K562 (cell line): Measurements from ENCODE around the gene ABCA3. TPM values are rescaled to one million over a fixed set of nuclear protein-coding genes. Genes with fewer than 3 reads are reported as not detected.

Source experiments
- ATAC-seq: fragments of 200-7000 bp; cut with Tn5 transposase; 3 replicates; pipeline ENCODE4 v1.9.1; 2020; ENCODE audit warnings: moderate library complexity
- BruUV-seq: library from RNA; stranded (reverse); fragments of 400-500 nt; replicated peaks from 2 replicates; lab custom pipeline; 2021; lab: Mats Ljungman, UMichigan
- CTCF ChIA-PET: fragments of 300-600 bp; formaldehyde crosslinking; extraction: SDS; loops from one replicate; lab custom pipeline; 2021; ENCODE audit warnings: low intra/inter-chr PET ratio; lab: Yijun Ruan, JAX
- POLR2A ChIA-PET: fragments of 300-600, 350-650 bp; sonication (Branson Sonifier 250); formaldehyde crosslinking; extraction: SDS; loops from one replicate; lab custom pipeline; 2021; ENCODE audit warnings: antibody characterized with exemption, inconsistent platforms; lab: Yijun Ruan, JAX
- DNase-seq, 4 experiments: peaks; one replicate each; pipeline versions ENCODE4 v3.0.0 to v3.0.0-alpha.2; 2011 to 2018; ENCODE audit warnings: low spot score in 3 of 4, mixed read lengths in 3 of 4; ENCODE audit errors: extremely low read depth in 1 of 4
- FAIRE-seq: peaks from 2 replicates; lab custom pipeline; 2011; peaks lifted over from hg19 to GRCh38; lab: Jason Lieb, UNC
- H2AFZ ChIP-seq: 2 replicates; pipeline ENCODE4 v1.6.0; 2011; ENCODE audit warnings: low read depth, low read length, control low read depth, inconsistent platforms
- H3K27ac ChIP-seq: fragments of 200-600 bp; 3 replicates; pipeline ENCODE4 v1.8.0; 2011; ENCODE audit warnings: low read depth, mild to moderate bottlenecking, control low read depth, inconsistent platforms, low read length, moderate library complexity, mixed read lengths; ENCODE audit errors: extremely low read depth
- H3K27me3 ChIP-seq, 2 experiments: fragments of 300-600 bp in 1 of 2; 2 replicates in 1 of 2; 3 replicates in 1 of 2; pipeline versions ENCODE4 v1.6.0 to v1.8.0; 2011; ENCODE audit warnings: inconsistent platforms in 2 of 2, low read length in 2 of 2, mild to moderate bottlenecking in 1 of 2, mixed read lengths in 1 of 2, moderate library complexity in 1 of 2; ENCODE audit not compliant: control insufficient read depth in 2 of 2, insufficient read depth in 2 of 2
- H3K36me3 ChIP-seq: fragments of 300-600 bp; 3 replicates; pipeline ENCODE4 v1.8.0; 2011; ENCODE audit warnings: mild to moderate bottlenecking, low read length, inconsistent platforms; ENCODE audit not compliant: control insufficient read depth, insufficient read depth
- H3K4me1 ChIP-seq, 2 experiments: fragments of 200-600 bp in 1 of 2; replicated peaks in 1 of 2; 2 replicates in 1 of 2; 3 replicates in 1 of 2; pipeline versions ENCODE4 v1.5.1 to v1.8.0; 2011; ENCODE audit warnings: inconsistent platforms in 2 of 2, low read length in 2 of 2, mild to moderate bottlenecking in 1 of 2, mixed read lengths in 1 of 2, moderate library complexity in 1 of 2; ENCODE audit not compliant: control insufficient read depth in 2 of 2, insufficient read depth in 2 of 2
- H3K4me2 ChIP-seq: 2 replicates; pipeline ENCODE4 v1.6.1; 2011; ENCODE audit warnings: low read length, control low read depth, inconsistent platforms, mixed read lengths; ENCODE audit not compliant: insufficient read depth
- H3K4me3 ChIP-seq: fragments of 200-600 bp; sonication (generic), shearing (Covaris generic); 2 replicates; pipeline ENCODE4 v1.5.1; 2016; ENCODE audit warnings: control low read depth, inconsistent platforms
- H3K79me2 ChIP-seq: fragments of 200-600 bp; 3 replicates; pipeline ENCODE4 v1.8.0; 2011; ENCODE audit warnings: low read length, inconsistent platforms; ENCODE audit not compliant: control insufficient read depth, insufficient read depth
- H3K9ac ChIP-seq, 2 experiments: 2 replicates each; pipeline versions ENCODE4 v1.6.0 to v1.6.1; 2011; ENCODE audit warnings: low read depth in 2 of 2, low read length in 2 of 2, control low read depth in 1 of 2, inconsistent platforms in 1 of 2, mild to moderate bottlenecking in 1 of 2, mixed read lengths in 1 of 2; ENCODE audit not compliant: insufficient read depth in 1 of 2
- H3K9me1 ChIP-seq: one replicate; pipeline ENCODE4 v1.6.0; 2011; ENCODE audit warnings: inconsistent platforms, mild to moderate bottlenecking, low read length, moderate library complexity; ENCODE audit not compliant: control insufficient read depth, insufficient read depth
- H3K9me3 ChIP-seq: replicated peaks from 2 replicates; pipeline ENCODE4 v1.5.1; 2011; ENCODE audit warnings: low read depth, low read length, inconsistent platforms; ENCODE audit not compliant: control insufficient read depth, insufficient read depth
- H4K20me1 ChIP-seq: replicated peaks from 2 replicates; pipeline ENCODE4 v1.6.1; 2011; ENCODE audit warnings: low read length, inconsistent platforms, mixed read lengths; ENCODE audit not compliant: control insufficient read depth, insufficient read depth
- MYNN ChIP-seq, 2 experiments: sonication (generic); formaldehyde crosslinking in 1 of 2; IDR thresholded peaks; 2 replicates each; pipeline versions ENCODE4 v1.5.0 to v1.6.1; 2016 to 2020; ENCODE audit warnings: antibody characterized with exemption in 1 of 2, missing genetic modification reagents in 1 of 2
- POLR2A ChIP-seq: fragments of 450-650 bp; conservative IDR thresholded peaks from 2 replicates; pipeline ENCODE4 v1.6.1; 2016
- POLR2G ChIP-seq: fragments of 200-400 bp; formaldehyde crosslinking; IDR thresholded peaks from 2 replicates; pipeline ENCODE4 v1.6.1; 2017; ENCODE audit warnings: low read depth, mild to moderate bottlenecking, antibody characterized with exemption, low read length, moderate library complexity
- PTTG1 ChIP-seq: fragments of 450-650 bp; IDR thresholded peaks from 2 replicates; pipeline ENCODE4 v1.6.1; 2016; ENCODE audit warnings: low read depth, mild to moderate bottlenecking, missing genetic modification characterization, missing compliant biosample characterization
- RBFOX2 ChIP-seq: fragments of 200-400 bp; formaldehyde crosslinking; IDR thresholded peaks from 2 replicates; pipeline ENCODE4 v1.6.1; 2017; ENCODE audit warnings: low read depth, mild to moderate bottlenecking, low read length, moderate library complexity
- STAT5A ChIP-seq: IDR thresholded peaks from 2 replicates; pipeline ENCODE4 v1.6.1; 2012; ENCODE audit warnings: low read length, inconsistent platforms, borderline replicate concordance
- WGBS: fragments of 100-300 bp; shearing (Covaris generic); methylation state at CpG from one replicate; pipeline ENCODE4 v1.1.6; 2016; ENCODE audit warnings: low coverage, mixed read lengths; ENCODE audit not compliant: insufficient coverage; ENCODE audit errors: missing lambda C conversion rate; 5-methylcytosine and 5-hydroxymethylcytosine counted together
- in situ Hi-C: fragments of 300-500 bp; cut with MboI; formaldehyde crosslinking; loops from 4 replicates; pipeline ENCODE4 v1.15.0; 2018; ENCODE audit warnings: inconsistent platforms, mixed read lengths
- intact Hi-C: fragments of 100-400 bp; cut with micrococcal nuclease; formaldehyde crosslinking; loops from 2 replicates; pipeline ENCODE4 v1.14.2; 2022
- polyA plus RNA-seq, 8 experiments: library from polyadenylated mRNA; depleted of rRNA in 4 of 8; stranded (reverse) in 5 of 8; unstranded in 3 of 8; fragments of >200 nt; fragmentation: Nextera tagmentation in 2 of 8; fragmentation: Illumina TruSeq in 1 of 8; extraction: Ambion mirVana in 2 of 8; extraction: Trizol in 1 of 8; gene quantifications; 2 replicates each; pipeline versions ENCODE4 v1.2.1 to v1.2.3, GENCODE V29; 2011 to 2014; ENCODE audit warnings: inconsistent platforms in 1 of 8, missing spikeins in 1 of 8
- total RNA-seq, 7 experiments: library from RNA; depleted of rRNA in 6 of 7; stranded (reverse); fragments of >200 nt in 6 of 7; fragmentation: Illumina TruSeq in 2 of 7; extraction: Trizol in 2 of 7; gene quantifications; 2 replicates each; pipeline versions ENCODE4 v1.2.1 to v1.2.3, GENCODE V29; 2011 to 2021; ENCODE audit warnings: low replicate concordance in 1 of 7
- TF ChIP-seq, protein P1 (sequence below): fragments of 250-450 bp; sonication (Bioruptor Pico); IDR thresholded peaks from 2 replicates; pipeline ENCODE4 v1.5.0; 2021; ENCODE audit warnings: mild to moderate bottlenecking, borderline replicate concordance
- TF ChIP-seq, protein P2 (sequence below), 2 experiments: fragments of 450-650 bp in 1 of 2; sonication (generic) in 1 of 2; formaldehyde crosslinking; conservative IDR thresholded peaks; 2 replicates each; pipeline versions ENCODE4 v1.4.0 to v1.8.1; 2020 to 2022; ENCODE audit warnings: mild to moderate bottlenecking in 1 of 2, missing genetic modification reagents in 1 of 2
- TF ChIP-seq, protein P3 (sequence below), 2 experiments: fragments of 450-650 bp in 1 of 2; IDR thresholded peaks; 2 replicates each; pipeline ENCODE4 v1.6.1; 2011 to 2017; ENCODE audit warnings: low read depth in 2 of 2, antibody characterized with exemption in 1 of 2, borderline replicate concordance in 1 of 2, low read length in 1 of 2, mild to moderate bottlenecking in 1 of 2, mixed read lengths in 1 of 2; ENCODE audit not compliant: control insufficient read depth in 1 of 2
- TF ChIP-seq, protein P4 (sequence below): fragments of 450-650 bp; formaldehyde crosslinking; IDR thresholded peaks from 2 replicates; pipeline ENCODE4 v1.4.0; 2022; ENCODE audit warnings: mild to moderate bottlenecking, moderate library complexity

The ABCA3 gene
- total and polyA plus RNA-seq, 9 of the 15 experiments (the other 6 are each of a cell fraction or from before 2014, with no cell fraction given): 0.66 to 23.7 (median 6.9) TPM

DNA sequence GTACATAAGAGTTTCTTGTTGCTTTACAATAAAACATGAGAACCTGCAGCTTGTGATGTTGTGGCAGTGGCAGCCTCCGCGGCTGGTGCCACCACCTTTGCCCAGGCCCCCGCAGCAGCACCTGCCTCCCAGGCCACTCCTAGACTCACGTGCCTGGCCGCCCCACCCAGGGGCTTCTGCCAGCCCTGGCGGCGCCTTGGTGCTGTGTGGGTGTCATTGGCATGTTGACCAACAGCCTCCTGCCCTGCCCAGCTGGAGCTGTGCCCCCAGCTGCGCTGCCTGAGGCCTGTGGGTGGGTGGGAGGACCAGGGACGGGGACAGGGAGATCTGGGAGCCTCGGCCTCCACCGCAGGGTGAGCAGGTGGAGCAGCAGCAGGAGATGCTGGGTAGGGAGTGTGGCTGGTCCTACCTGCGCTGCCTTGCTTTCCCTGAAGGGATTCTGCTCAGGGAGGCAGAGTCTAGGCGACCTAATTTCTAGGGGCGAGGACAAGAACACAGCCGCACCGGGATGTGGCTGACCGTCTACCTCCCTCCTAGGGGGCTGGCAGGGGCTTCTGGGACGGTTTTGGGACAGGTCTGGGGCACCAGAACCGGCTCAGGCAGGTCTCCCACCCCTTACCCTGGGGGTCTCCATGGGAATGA is 104.7 kb downstream of the ABCA3 start (continued):
- TF ChIP-seq STAT5A (no peak), PTTG1 (tag) (no peak)
- TF ChIP-seq, protein P1, sequence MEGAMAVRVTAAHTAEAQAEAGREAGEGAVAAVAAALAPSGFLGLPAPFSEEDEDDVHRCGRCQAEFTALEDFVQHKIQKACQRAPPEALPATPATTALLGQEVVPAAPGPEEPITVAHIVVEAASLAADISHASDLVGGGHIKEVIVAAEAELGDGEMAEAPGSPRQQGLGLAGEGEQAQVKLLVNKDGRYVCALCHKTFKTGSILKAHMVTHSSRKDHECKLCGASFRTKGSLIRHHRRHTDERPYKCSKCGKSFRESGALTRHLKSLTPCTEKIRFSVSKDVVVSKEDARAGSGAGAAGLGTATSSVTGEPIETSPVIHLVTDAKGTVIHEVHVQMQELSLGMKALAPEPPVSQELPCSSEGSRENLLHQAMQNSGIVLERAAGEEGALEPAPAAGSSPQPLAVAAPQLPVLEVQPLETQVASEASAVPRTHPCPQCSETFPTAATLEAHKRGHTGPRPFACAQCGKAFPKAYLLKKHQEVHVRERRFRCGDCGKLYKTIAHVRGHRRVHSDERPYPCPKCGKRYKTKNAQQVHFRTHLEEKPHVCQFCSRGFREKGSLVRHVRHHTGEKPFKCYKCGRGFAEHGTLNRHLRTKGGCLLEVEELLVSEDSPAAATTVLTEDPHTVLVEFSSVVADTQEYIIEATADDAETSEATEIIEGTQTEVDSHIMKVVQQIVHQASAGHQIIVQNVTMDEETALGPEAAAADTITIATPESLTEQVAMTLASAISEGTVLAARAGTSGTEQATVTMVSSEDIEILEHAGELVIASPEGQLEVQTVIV (CRISPR knock-in tag): 0 out of 2 replicates have a peak, but pooled peaks have one; percentile 3
- TF ChIP-seq, protein P2, sequence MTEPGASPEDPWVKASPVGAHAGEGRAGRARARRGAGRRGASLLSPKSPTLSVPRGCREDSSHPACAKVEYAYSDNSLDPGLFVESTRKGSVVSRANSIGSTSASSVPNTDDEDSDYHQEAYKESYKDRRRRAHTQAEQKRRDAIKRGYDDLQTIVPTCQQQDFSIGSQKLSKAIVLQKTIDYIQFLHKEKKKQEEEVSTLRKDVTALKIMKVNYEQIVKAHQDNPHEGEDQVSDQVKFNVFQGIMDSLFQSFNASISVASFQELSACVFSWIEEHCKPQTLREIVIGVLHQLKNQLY (CRISPR knock-in tag; conservative IDR thresholded peaks at IDR 0.05): no peak

DNA sequence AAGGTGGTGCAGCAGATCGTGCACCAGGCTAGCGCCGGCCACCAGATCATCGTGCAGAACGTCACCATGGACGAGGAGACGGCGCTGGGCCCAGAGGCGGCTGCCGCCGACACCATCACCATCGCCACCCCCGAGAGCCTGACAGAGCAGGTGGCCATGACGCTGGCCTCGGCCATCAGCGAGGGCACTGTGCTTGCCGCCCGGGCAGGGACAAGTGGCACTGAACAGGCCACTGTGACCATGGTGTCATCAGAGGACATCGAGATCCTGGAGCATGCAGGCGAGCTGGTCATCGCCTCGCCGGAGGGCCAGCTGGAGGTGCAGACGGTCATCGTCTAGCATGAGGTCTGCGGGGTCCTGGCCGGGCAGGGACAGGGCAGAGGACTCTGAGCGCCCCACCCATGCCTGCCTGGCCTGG is 105.3 kb downstream of the ABCA3 start:
- H3K4me1 ChIP-seq: peaks cover 0 to 55% of the 10 kb centered on the region in 2 experiments; a peak in 2 of 5 replicates
- no peak overlapping the region for H3K27ac ChIP-seq
- H3K9me1 ChIP-seq: no peaks in the 10 kb centered on the region
- DNase-seq: no peak
- H3K4me3 ChIP-seq: no peak overlapping the region
- no peaks in the 10 kb centered on the region for H3K79me2 ChIP-seq
- 92% methylated on average over 25 of the region's 28 CpGs for WGBS
- intact Hi-C loops (no loop called here), in situ Hi-C loops (no loop called here)
- no TSS peak for BruUV-seq
- H3K4me2 ChIP-seq: no peak overlapping the region
- no peaks in the 10 kb centered on the region for H3K9me3 ChIP-seq
- ATAC-seq: no peak
- ChIA-PET POLR2A (interaction anchor here (1.2 to 2.6 kb wide), 2 partner anchors 9 to 14 kb away, joined by 3 to 20 read pairs; no protein-coding TSS in a partner anchor), CTCF (no interaction called here)
- no peak for FAIRE-seq
- peaks cover 75% of the 10 kb centered on the region; the same call in 2 of the 3 replicates for H3K36me3 ChIP-seq
- H4K20me1 ChIP-seq: no peaks in the 10 kb centered on the region
- H3K27me3 ChIP-seq: no peaks in the 10 kb centered on the region
- no peak overlapping the region for H3K9ac ChIP-seq
- no peak overlapping the region for H2AFZ ChIP-seq
- 0 out of 2 replicates have a peak, but pooled peaks have one; percentile 33 for TF ChIP-seq POLR2A
- peak; percentile 72 for TF ChIP-seq POLR2G
- TF ChIP-seq, protein P3, sequence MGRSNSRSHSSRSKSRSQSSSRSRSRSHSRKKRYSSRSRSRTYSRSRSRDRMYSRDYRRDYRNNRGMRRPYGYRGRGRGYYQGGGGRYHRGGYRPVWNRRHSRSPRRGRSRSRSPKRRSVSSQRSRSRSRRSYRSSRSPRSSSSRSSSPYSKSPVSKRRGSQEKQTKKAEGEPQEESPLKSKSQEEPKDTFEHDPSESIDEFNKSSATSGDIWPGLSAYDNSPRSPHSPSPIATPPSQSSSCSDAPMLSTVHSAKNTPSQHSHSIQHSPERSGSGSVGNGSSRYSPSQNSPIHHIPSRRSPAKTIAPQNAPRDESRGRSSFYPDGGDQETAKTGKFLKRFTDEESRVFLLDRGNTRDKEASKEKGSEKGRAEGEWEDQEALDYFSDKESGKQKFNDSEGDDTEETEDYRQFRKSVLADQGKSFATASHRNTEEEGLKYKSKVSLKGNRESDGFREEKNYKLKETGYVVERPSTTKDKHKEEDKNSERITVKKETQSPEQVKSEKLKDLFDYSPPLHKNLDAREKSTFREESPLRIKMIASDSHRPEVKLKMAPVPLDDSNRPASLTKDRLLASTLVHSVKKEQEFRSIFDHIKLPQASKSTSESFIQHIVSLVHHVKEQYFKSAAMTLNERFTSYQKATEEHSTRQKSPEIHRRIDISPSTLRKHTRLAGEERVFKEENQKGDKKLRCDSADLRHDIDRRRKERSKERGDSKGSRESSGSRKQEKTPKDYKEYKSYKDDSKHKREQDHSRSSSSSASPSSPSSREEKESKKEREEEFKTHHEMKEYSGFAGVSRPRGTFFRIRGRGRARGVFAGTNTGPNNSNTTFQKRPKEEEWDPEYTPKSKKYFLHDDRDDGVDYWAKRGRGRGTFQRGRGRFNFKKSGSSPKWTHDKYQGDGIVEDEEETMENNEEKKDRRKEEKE (IDR thresholded peaks at IDR 0.05; ENCODE audit: borderline replicate concordance in 1 of 2, control insufficient read depth in 1 of 2, low read depth in 2 of 2, low read length in 1 of 2): no peak
- peak; percentile 23; the same call in 1 of the 2 replicates for TF ChIP-seq RBFOX2
- 0 out of 2 replicates have a peak, but pooled peaks have one; percentile 8 for TF ChIP-seq MYNN (IDR thresholded peaks at IDR 0.05)
- TF ChIP-seq MYNN (CRISPR knock-in tag; IDR thresholded peaks at IDR 0.05): no peak
- TF ChIP-seq, protein P4, sequence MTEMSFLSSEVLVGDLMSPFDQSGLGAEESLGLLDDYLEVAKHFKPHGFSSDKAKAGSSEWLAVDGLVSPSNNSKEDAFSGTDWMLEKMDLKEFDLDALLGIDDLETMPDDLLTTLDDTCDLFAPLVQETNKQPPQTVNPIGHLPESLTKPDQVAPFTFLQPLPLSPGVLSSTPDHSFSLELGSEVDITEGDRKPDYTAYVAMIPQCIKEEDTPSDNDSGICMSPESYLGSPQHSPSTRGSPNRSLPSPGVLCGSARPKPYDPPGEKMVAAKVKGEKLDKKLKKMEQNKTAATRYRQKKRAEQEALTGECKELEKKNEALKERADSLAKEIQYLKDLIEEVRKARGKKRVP (CRISPR knock-in tag): no peak
